T47D (cell line): ENCODE measurements around the gene PLA2G12B.

Experiments
- DNase-seq, 2 experiments: peaks; one replicate each; pipeline versions ENCODE4 v3.0.0 to v3.0.0-alpha.2; 2011 to 2012; ENCODE audit warnings: low read depth in 1 of 2, low spot score in 1 of 2
- JUND ChIP-seq: IDR thresholded peaks from 2 replicates; pipeline ENCODE4 v1.6.1; 2012; ENCODE audit warnings: low read depth
- in situ Hi-C: cut with HindIII; loops from 2 replicates; pipeline ENCODE4 v1.10.0; 2016; ENCODE audit warnings: low sequenced_read_pairs, low pct_unique_long_range_greater_than_20kb

Gene PLA2G12B

GRCh38 chr10:72898616-72899015 lies 56.0 kb downstream of the PLA2G12B start:
- in situ Hi-C loops = no loop called here
- TF ChIP-seq JUND = no peak
- DNase-seq = no peak

GRCh38 chr10:72895236-72895850 lies 59.3 kb downstream of the PLA2G12B start:
- in situ Hi-C loops = no loop called here
- no peak for TF ChIP-seq JUND
- DNase-seq = no peak

DNA sequence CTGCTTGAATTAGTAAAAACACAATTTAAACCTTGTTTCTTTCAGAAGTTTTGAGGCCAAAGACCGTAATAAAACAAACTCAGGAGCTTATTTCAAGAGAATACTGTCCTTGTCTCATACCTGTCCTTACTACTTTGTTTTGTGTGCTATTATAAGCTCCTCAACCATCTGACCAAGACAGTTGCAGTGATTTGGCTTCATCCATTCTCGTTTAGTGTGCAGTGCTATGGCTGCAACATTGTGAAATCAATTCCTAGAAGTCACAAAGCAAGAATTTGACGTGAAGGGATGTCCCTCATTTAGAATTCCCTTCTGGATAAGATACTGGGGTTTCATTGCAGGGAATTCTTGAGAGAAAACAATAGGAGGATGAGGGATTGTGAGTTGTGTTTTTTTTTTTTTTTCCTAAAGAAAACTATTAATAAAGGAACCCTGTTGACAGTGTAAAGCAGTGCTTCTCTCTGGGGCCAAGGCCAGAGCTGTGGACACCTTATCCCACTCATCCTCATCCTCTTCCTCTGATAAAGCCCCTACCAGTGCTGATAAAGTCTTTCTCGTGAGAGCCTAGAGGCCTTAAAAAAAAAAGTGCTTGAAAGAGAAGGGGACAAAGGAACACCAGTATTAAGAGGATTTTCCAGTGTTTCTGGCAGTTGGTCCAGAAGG lies 61.3 kb downstream of the PLA2G12B start, which contains the start of gene OIT3:
TSS of gene OIT3 (plus strand) at position 604 of the 663 bp plus-strand sequence. CDS start 60 bp downstream, outside the sequence.
- in situ Hi-C loops = no loop called here
- TF ChIP-seq JUND = no peak
- no peak for DNase-seq

GRCh38 chr10:72890086-72890485 lies 64.5 kb downstream of the PLA2G12B start:
- no peak for TF ChIP-seq JUND
- in situ Hi-C loops = no loop called here
- DNase-seq = no peak

GRCh38 chr10:72889391-72889831 lies 65.2 kb downstream of the PLA2G12B start:
- peak in 1 of 2 experiments; percentile 34 for DNase-seq
- in situ Hi-C loops = no loop called here
- TF ChIP-seq JUND = no peak

GRCh38 chr10:72888151-72888638 lies 66.4 kb downstream of the PLA2G12B start:
- in situ Hi-C loops = no loop called here
- TF ChIP-seq JUND = no peak
- DNase-seq = no peak

DNA sequence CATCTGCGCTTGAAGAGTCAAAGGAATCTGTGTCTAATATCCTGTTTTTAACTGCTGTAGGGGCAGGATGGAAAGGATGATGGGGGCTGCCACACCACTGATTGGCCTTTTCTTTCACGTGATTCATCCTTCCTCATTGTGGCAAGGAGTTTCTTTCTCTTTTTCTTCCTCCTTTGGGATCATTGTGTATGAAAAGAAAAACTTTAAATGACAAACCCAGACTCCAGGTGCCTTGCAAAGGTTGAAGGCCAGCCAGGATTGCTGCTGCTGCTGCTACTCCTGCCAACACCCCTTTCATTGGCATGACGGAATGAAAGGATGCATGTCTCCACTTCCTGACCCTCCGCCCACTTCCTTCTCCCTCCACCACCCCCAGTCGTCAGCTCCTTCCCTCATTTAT lies 67.6 kb downstream of the PLA2G12B start:
- in situ Hi-C loops = no loop called here
- no peak for TF ChIP-seq JUND
- DNase-seq = no peak

DNA sequence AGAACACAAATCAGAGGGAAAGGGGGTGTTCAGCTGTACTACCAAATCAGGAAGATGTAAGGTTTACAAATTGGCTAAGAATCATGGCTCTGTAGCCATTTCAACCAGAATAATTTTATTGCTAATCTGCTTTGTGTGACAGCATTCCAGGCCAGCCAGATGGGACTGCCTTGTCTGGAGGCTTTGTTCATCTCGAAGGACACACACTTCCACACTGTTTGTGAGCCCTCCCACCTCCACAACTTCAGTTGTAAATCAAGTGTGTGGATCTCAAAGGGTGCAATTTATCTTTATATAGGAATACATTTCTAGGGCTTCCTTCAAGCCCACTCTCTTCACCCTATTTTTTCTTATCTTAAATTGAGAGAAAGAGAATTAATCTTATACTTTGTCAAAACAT lies 68.0 kb downstream of the PLA2G12B start:
- DNase-seq = no peak
- TF ChIP-seq JUND = no peak

DNA sequence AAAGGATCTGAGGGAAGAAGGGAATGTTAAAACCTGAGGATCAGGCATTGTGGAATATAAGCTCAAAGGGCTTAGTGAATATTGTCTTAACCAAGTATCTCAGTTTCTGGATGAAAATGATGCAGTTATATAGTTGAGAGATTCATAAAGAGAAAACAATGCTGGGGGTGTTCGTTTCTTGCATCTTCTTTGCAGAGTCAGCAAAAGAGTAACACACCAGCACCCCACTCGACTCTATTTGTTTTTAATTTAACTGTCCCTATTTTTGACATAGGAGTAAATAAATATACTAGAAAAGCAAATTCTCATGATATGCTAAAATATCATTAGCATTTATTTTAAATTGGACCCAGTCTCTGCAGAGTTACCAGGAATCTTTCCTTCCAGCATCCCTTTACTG lies 68.7 kb downstream of the PLA2G12B start:
- in situ Hi-C loops = no loop called here
- DNase-seq = no peak
- no peak for TF ChIP-seq JUND

More for the DNA sequence above, 68.0 kb downstream of the PLA2G12B start:
- in situ Hi-C loops = no loop called here
